RKO (cell line): Measurements from ENCODE around the gene ATP8A2.
"Not testable (repeated sequence)": the region's sequence is repeated elsewhere in the genome, so short reads cannot be mapped to it uniquely, and the experiment has no call there.

Source experiments
- DNase-seq: peaks from one replicate; pipeline ENCODE4 v3.0.0-alpha.2; 2016; ENCODE audit warnings: low spot score

The ATP8A2 gene

GRCh38 chr13:25548991-25549390 is 177.2 kb downstream of the ATP8A2 start:
- DNase-seq: not testable (repeated sequence)

GRCh38 chr13:25561812-25562211 is 190.0 kb downstream of the ATP8A2 start:
- no peak for DNase-seq

GRCh38 chr13:25570185-25570584 is 198.4 kb downstream of the ATP8A2 start:
- no peak for DNase-seq

DNA sequence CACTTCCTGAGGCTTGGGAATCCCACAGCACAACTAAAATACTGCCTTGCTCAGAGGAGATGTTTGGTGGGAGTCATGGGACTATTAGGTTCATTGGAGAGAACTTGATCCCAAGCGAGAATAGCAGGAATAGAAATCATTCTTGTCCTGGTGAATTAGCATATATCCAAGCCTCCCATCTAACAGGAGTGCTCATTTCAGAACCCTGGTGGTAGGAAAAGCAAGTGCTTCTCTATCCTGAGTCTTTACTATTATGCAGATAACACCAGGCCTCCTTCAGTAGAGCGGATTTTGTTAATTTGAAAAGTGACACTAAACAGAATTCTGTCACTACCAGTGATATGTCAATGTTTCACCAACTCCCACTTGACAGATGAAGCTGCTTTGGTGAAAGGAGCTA is 199.5 kb downstream of the ATP8A2 start:
- no peak for DNase-seq

DNA sequence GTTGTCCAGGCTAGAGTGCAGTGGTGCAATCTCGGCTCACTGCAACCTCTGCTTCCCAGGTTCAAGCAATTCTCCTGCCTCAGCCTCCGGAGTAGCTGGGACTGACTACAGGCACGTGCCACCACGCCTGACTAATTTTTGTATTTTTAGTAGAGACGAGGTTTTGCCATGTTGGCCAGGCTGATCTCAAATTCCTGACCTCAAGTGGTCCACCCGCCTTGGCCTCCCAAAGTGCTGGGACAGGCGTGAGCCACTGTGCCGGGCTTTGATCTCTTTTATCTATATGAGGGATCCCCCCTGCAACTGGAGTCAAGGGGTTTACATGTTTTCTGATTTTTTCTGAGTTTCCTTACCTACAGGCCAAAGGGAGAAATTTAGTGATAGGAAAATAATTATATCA is 200.4 kb downstream of the ATP8A2 start:
- not testable (repeated sequence) for DNase-seq

DNA sequence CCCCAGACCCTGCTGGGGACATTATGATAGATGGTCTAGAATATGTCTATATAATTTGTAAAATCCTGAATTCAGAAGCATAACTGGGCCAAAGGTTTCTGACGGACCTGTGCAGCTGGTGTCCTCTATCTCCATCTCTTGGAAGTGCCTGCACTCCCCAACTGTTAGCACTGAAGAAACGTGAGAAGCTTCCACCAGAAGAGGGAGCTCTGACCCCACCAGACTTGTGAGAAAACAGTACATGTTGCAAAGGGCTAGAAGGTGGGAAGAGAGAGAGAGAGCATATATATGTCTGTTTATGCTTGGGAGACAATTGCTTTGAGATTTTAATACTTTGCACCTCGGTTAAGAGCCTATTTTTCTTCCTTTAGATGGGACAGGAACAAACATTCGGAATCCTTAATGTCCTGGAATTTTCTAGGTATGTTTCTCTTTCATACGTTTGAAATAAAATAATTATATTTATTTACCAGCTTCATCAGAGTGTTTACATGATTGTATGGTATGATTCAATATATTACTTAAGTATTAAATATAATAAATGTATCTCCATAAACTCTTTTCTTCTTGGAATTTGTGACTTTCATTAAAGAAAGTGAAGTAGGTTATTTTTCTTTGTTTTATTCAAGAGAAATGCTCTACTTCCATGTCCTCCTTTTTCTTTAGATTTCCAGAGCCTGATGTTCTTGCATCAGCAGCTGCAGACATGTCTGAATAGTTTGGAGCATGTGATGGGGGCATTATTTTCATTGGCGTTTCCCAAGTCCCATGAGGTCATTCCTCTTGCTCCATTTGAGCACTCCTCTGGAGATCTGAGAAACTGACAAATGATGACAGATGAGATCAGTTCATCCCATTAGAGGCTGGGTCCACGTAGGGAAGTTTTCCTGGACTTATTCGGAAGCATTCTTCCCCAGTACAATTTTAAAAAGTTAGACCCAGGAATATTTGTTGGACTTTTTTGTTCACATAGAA is 202.9 kb downstream of the ATP8A2 start:
- peak; percentile 82 for DNase-seq

DNA sequence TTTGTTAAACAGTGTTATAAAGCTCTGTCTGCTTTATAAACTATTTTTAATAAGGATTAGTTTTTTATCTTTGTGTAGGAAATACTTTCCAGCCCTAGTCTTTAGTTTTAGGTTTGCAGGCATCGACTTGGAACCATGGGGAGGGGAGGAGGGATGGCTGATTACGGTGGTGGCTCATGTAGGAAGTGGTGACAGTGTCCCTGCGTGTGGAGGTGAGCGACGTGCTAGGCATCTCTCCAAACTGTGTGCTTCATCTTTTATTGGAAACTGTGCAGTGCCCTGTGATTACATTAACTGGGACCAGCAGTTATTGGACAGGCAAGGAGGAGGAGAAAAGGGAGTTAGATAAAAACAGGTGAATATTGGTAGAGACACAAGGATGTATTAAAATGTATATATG is 203.8 kb downstream of the ATP8A2 start:
- no peak for DNase-seq

DNA sequence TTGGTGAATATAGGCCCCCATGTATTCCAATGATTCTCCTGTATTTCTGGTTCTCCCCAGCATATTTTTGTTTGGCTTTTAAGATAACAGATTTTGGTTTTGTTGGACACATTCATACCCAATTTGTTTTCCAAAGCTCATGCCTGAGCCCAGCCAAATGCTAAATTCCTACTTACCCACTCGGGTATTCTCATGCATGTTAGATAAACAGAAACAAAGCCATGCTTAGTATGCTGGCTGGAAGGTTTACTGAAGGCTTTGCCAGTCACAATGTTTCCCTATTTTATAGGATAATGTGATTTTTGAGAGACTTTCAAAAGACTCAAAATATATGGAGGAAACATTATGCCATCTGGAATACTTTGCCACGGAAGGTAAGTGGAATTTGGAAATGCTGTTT is 206.8 kb downstream of the ATP8A2 start:
- DNase-seq: no peak

GRCh38 chr13:25579221-25579620 is 207.4 kb downstream of the ATP8A2 start:
- no peak for DNase-seq

- DNase-seq: no peak
These were observed 209.6 kb downstream of the ATP8A2 start for GRCh38 chr13:25581351-25581750.

- no peak for DNase-seq
These were observed 212.3 kb downstream of the ATP8A2 start for GRCh38 chr13:25584087-25584486.

DNA sequence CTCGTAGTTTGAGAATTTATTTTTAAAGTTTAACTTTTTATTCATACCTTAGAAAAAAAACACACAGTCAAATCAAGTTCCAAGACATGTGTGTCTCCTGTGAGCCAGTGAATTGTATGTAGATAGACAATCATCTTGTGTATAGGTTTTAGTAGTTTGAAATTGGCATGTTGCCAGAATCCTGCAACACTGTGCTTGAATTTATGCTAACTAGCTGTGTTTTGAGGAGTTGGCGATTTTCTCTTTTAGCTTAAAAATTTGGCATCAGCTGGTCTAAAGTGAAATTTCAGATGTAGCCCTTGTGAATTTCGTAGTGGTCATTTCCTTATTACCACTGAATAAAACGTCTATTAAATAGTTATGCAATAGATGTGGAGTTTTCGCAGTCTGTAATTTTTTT is 213.2 kb downstream of the ATP8A2 start:
- no peak for DNase-seq

DNA sequence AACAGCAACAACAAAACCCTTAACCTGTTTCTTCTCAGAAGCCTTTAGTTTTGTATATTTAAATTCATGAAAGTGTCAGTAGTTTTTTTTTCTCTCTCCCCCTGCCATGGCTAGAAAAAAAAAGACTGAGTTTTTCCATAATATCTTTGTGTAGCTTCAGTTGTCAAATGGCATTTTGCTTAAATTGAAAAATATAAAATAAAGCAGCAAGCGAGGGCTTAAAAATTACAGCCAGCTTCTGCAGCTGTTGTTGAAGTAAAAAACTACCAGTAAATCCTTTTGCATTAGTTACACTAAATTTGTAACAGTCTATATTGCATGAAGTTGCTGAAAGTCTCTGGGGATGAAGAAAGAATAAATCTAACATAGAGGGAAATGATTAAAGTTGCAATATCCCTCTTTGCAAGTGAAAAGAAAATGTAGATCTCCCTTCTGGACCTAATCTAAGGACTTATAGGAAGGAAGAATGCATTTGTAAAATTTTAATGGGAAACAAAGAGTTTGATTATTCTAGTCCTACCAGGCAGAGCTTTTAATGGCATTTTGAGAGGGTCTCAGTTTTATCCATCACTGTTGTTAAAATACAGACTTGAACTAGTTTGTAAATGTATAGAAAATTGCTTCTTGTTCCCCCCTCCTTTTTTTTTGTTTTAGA is 215.7 kb downstream of the ATP8A2 start:
- no peak for DNase-seq

GRCh38 chr13:25588336-25589060 is 216.7 kb downstream of the ATP8A2 start:
- DNase-seq: no peak

- no peak for DNase-seq
These were observed 226.6 kb downstream of the ATP8A2 start for GRCh38 chr13:25598421-25598820.

DNA sequence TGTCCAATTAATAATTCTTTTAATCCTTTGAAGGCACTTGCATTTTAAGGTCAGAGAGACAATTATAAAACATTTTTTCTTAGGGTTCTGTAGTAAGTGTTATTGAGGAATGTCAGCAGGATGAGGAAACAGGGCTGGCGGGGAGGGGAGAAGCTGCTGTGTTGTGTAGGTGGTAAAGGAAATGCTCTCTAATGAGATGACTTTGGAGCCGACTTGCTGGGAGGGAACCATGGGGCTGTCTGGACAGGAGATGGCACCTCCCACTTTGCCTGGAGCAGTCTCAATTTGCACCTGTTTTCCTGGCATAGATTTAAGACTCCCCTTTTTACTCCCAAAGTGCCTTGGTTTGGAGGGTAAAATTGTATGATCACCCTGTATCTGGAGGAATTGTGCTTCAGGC is 230.4 kb downstream of the ATP8A2 start:
- no peak for DNase-seq

GRCh38 chr13:25604106-25604505 is 232.3 kb downstream of the ATP8A2 start:
- DNase-seq: no peak

- DNase-seq: no peak
These were observed 235.3 kb downstream of the ATP8A2 start for GRCh38 chr13:25607096-25607495.

DNA sequence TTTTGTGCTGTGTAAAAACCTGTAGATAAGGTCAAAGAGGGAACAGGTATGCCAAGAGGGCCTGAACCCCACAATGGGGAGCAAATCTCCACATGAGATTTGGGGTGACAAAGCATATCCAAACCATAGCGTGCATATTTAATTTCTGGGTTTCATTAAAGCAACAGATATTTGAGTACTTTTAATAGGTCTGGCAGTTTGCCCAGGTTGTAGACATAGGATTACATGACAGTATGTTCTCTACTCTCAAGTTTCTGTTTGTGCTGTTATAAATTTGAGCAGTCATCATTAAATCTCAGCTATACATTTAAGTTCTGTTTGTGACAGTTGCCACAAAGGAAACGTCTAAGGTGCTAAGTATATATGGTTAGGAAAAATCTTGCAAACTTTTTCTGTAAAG is 236.4 kb downstream of the ATP8A2 start:
- no peak for DNase-seq

- DNase-seq: no peak
These were observed 244.9 kb downstream of the ATP8A2 start for GRCh38 chr13:25616674-25617073.

DNA sequence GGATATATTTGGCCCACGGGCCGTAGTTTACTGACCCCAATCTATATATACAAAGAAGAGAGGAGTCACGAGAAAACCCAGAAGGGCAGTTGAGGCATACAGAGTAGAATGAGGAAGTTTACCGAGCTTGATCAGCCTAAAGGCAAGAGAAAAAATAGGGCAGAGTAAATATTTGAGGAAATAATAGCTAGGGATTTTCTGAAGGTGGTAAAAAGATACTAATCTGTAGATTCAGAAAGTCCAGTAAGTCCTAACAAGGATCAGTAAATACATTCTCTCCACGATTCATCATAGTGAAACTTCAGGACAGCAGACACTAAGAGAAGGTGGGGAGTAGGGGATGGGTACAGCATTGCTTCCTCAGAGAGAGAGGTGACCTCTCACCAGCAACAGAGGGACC is 248.1 kb downstream of the ATP8A2 start:
- no peak for DNase-seq

- DNase-seq: no peak
These were observed 253.6 kb downstream of the ATP8A2 start for GRCh38 chr13:25625414-25625813.
